ENCODE results near the gene MRC1. TPM values are rescaled to one million over a fixed set of nuclear protein-coding genes. Genes with fewer than 3 reads are reported as not detected.

The MRC1 gene
- total and polyA plus RNA-seq, 4 donors: 4.0 to 73.9 (median 43.8) TPM

GRCh38 chr10:17805921-17806577 lies 3.1 kb upstream of the MRC1 start:
- no peak overlapping the region for H3K27ac ChIP-seq (ENCODE audit: low read depth in 1 of 2, low read length in 2 of 2)
- ATAC-seq (ENCODE audit: low FRiP score): no peak
- WGBS, 2 donors: 56 to 62% methylated on average over 6 to 7 of the region's 7 CpGs
- no peak for DNase-seq
- H3K4me1 ChIP-seq (ENCODE audit: control insufficient read depth in 1 of 2, insufficient read depth in 2 of 2, low read length in 2 of 2): no peaks in the 10 kb centered on the region
- no peaks in the 10 kb centered on the region for H3K9me3 ChIP-seq (ENCODE audit: control insufficient read depth, low read length)
- no peaks in the 10 kb centered on the region for H3K36me3 ChIP-seq (ENCODE audit: control insufficient read depth in 1 of 2, insufficient read depth in 2 of 2, low read length in 1 of 2)
- intact Hi-C loops (cut with DNase I): no loop called here
- H3K4me3 ChIP-seq (ENCODE audit: low read length in 2 of 2): no peak overlapping the region
- H3K27me3 ChIP-seq (ENCODE audit: control insufficient read depth in 1 of 2, insufficient read depth in 2 of 2, low read length in 1 of 2): no peaks in the 10 kb centered on the region

- Histone ChIP-seq H3K9me3 (ENCODE audit: control insufficient read depth, low read length) (no peaks in the 10 kb centered on the region), H3K4me1 (ENCODE audit: control insufficient read depth in 1 of 2, insufficient read depth in 2 of 2, low read length in 2 of 2) (no peaks in the 10 kb centered on the region), H3K27ac (ENCODE audit: low read depth in 1 of 2, low read length in 2 of 2) (no peak overlapping the region), H3K36me3 (ENCODE audit: control insufficient read depth in 1 of 2, insufficient read depth in 2 of 2, low read length in 1 of 2) (no peaks in the 10 kb centered on the region), H3K4me3 (ENCODE audit: low read length in 2 of 2) (no peak overlapping the region), H3K27me3 (ENCODE audit: control insufficient read depth in 1 of 2, insufficient read depth in 2 of 2, low read length in 1 of 2) (no peaks in the 10 kb centered on the region)
- ATAC-seq (ENCODE audit: low FRiP score) (no peak), DNase-seq (no peak)
- intact Hi-C loops (cut with DNase I): no loop called here
- WGBS, 2 donors: 70 to 74% methylated on average over 4 of the region's 4 CpGs
Measured at GRCh38 chr10:17811146-17811865, 2.2 kb downstream of the MRC1 start.

- intact Hi-C loops (cut with DNase I): no loop called here
- ATAC-seq (ENCODE audit: low FRiP score): no peak
- WGBS, 2 donors: 30 to 33% methylated on average over 5 of the region's 5 CpGs
Measured at GRCh38 chr10:17814973-17815372, 5.8 kb downstream of the MRC1 start.

GRCh38 chr10:17816199-17816598 lies 7.1 kb downstream of the MRC1 start:
- intact Hi-C loops (cut with DNase I): no loop called here
- ATAC-seq (ENCODE audit: low FRiP score) (peak; percentile 28), DNase-seq (no peak)
- no peaks in the 10 kb centered on the region for H3K27me3 ChIP-seq (ENCODE audit: control insufficient read depth in 1 of 2, insufficient read depth in 2 of 2, low read length in 1 of 2)
- H3K9me3 ChIP-seq (ENCODE audit: control insufficient read depth, low read length): no peaks in the 10 kb centered on the region
- no peaks in the 10 kb centered on the region for H3K36me3 ChIP-seq (ENCODE audit: control insufficient read depth in 1 of 2, insufficient read depth in 2 of 2, low read length in 1 of 2)
- H3K27ac ChIP-seq (ENCODE audit: low read depth in 1 of 2, low read length in 2 of 2): no peak overlapping the region
- WGBS, 2 donors: 77 to 80% methylated on average over 7 of the region's 7 CpGs
- H3K4me1 ChIP-seq (ENCODE audit: control insufficient read depth in 1 of 2, insufficient read depth in 2 of 2, low read length in 2 of 2): no peaks in the 10 kb centered on the region
- no peak overlapping the region for H3K4me3 ChIP-seq (ENCODE audit: low read length in 2 of 2)

More at GRCh38 chr10:17814973-17815372, 5.8 kb downstream of the MRC1 start:
- H3K36me3 ChIP-seq (ENCODE audit: control insufficient read depth in 1 of 2, insufficient read depth in 2 of 2, low read length in 1 of 2): no peaks in the 10 kb centered on the region
- H3K4me1 ChIP-seq (ENCODE audit: control insufficient read depth in 1 of 2, insufficient read depth in 2 of 2, low read length in 2 of 2): no peaks in the 10 kb centered on the region
- no peak overlapping the region for H3K4me3 ChIP-seq (ENCODE audit: low read length in 2 of 2)
- H3K9me3 ChIP-seq (ENCODE audit: control insufficient read depth, low read length): no peaks in the 10 kb centered on the region
- no peak for DNase-seq
- H3K27ac ChIP-seq (ENCODE audit: low read depth in 1 of 2, low read length in 2 of 2): no peak overlapping the region
- H3K27me3 ChIP-seq (ENCODE audit: control insufficient read depth in 1 of 2, insufficient read depth in 2 of 2, low read length in 1 of 2): no peaks in the 10 kb centered on the region

- Histone ChIP-seq H3K36me3 (ENCODE audit: control insufficient read depth in 1 of 2, insufficient read depth in 2 of 2, low read length in 1 of 2) (no peaks in the 10 kb centered on the region), H3K4me3 (ENCODE audit: low read length in 2 of 2) (no peak overlapping the region), H3K27ac (ENCODE audit: low read depth in 1 of 2, low read length in 2 of 2) (no peak overlapping the region), H3K9me3 (ENCODE audit: control insufficient read depth, low read length) (no peaks in the 10 kb centered on the region), H3K27me3 (ENCODE audit: control insufficient read depth in 1 of 2, insufficient read depth in 2 of 2, low read length in 1 of 2) (no peaks in the 10 kb centered on the region), H3K4me1 (ENCODE audit: control insufficient read depth in 1 of 2, insufficient read depth in 2 of 2, low read length in 2 of 2) (no peaks in the 10 kb centered on the region)
- 59 to 70% methylated on average over 1 of the region's 1 CpG for WGBS, 2 donors
- intact Hi-C loops (cut with DNase I): no loop called here
- ATAC-seq (ENCODE audit: low FRiP score) (no peak), DNase-seq (no peak)
Measured at GRCh38 chr10:17817316-17817715, 8.2 kb downstream of the MRC1 start.

GRCh38 chr10:17817790-17818189 lies 8.6 kb downstream of the MRC1 start:
- Histone ChIP-seq H3K27ac (ENCODE audit: low read depth in 1 of 2, low read length in 2 of 2) (no peak overlapping the region), H3K36me3 (ENCODE audit: control insufficient read depth in 1 of 2, insufficient read depth in 2 of 2, low read length in 1 of 2) (no peaks in the 10 kb centered on the region), H3K4me1 (ENCODE audit: control insufficient read depth in 1 of 2, insufficient read depth in 2 of 2, low read length in 2 of 2) (no peaks in the 10 kb centered on the region), H3K27me3 (ENCODE audit: control insufficient read depth in 1 of 2, insufficient read depth in 2 of 2, low read length in 1 of 2) (no peaks in the 10 kb centered on the region), H3K4me3 (ENCODE audit: low read length in 2 of 2) (no peak overlapping the region), H3K9me3 (ENCODE audit: control insufficient read depth, low read length) (no peaks in the 10 kb centered on the region)
- 59 to 68% methylated on average over 3 of the region's 3 CpGs for WGBS, 2 donors
- no peak for DNase-seq
- no peak for ATAC-seq (ENCODE audit: low FRiP score)
- intact Hi-C loops (cut with DNase I): no loop called here

- no peak for ATAC-seq (ENCODE audit: low FRiP score)
- Histone ChIP-seq H3K9me3 (ENCODE audit: control insufficient read depth, low read length) (no peaks in the 10 kb centered on the region), H3K4me3 (ENCODE audit: low read length in 2 of 2) (no peak overlapping the region), H3K36me3 (ENCODE audit: control insufficient read depth in 1 of 2, insufficient read depth in 2 of 2, low read length in 1 of 2) (no peaks in the 10 kb centered on the region), H3K27me3 (ENCODE audit: control insufficient read depth in 1 of 2, insufficient read depth in 2 of 2, low read length in 1 of 2) (no peaks in the 10 kb centered on the region), H3K4me1 (ENCODE audit: control insufficient read depth in 1 of 2, insufficient read depth in 2 of 2, low read length in 2 of 2) (no peaks in the 10 kb centered on the region), H3K27ac (ENCODE audit: low read depth in 1 of 2, low read length in 2 of 2) (no peak overlapping the region)
- no peak for DNase-seq
- 76 to 80% methylated on average over 7 of the region's 7 CpGs for WGBS, 2 donors
- intact Hi-C loops (cut with DNase I): no loop called here
Measured at GRCh38 chr10:17819836-17820235, 10.7 kb downstream of the MRC1 start.

- ATAC-seq (ENCODE audit: low FRiP score): no peak
- H3K27ac ChIP-seq (ENCODE audit: low read depth in 1 of 2, low read length in 2 of 2): no peak overlapping the region
- no peaks in the 10 kb centered on the region for H3K36me3 ChIP-seq (ENCODE audit: control insufficient read depth in 1 of 2, insufficient read depth in 2 of 2, low read length in 1 of 2)
- 72 to 83% methylated on average over 3 of the region's 3 CpGs for WGBS, 2 donors
- no peaks in the 10 kb centered on the region for H3K27me3 ChIP-seq (ENCODE audit: control insufficient read depth in 1 of 2, insufficient read depth in 2 of 2, low read length in 1 of 2)
- intact Hi-C loops (cut with DNase I): no loop called here
- H3K9me3 ChIP-seq (ENCODE audit: control insufficient read depth, low read length): no peaks in the 10 kb centered on the region
- H3K4me1 ChIP-seq (ENCODE audit: control insufficient read depth in 1 of 2, insufficient read depth in 2 of 2, low read length in 2 of 2): no peaks in the 10 kb centered on the region
- H3K4me3 ChIP-seq (ENCODE audit: low read length in 2 of 2): no peak overlapping the region
- no peak for DNase-seq
Measured at GRCh38 chr10:17820943-17821342, 11.8 kb downstream of the MRC1 start.

- intact Hi-C loops (cut with DNase I): no loop called here
- Histone ChIP-seq H3K36me3 (ENCODE audit: control insufficient read depth in 1 of 2, insufficient read depth in 2 of 2, low read length in 1 of 2) (no peaks in the 10 kb centered on the region), H3K27me3 (ENCODE audit: control insufficient read depth in 1 of 2, insufficient read depth in 2 of 2, low read length in 1 of 2) (no peaks in the 10 kb centered on the region), H3K4me3 (ENCODE audit: low read length in 2 of 2) (no peak overlapping the region), H3K4me1 (ENCODE audit: control insufficient read depth in 1 of 2, insufficient read depth in 2 of 2, low read length in 2 of 2) (no peaks in the 10 kb centered on the region), H3K9me3 (ENCODE audit: control insufficient read depth, low read length) (no peaks in the 10 kb centered on the region), H3K27ac (ENCODE audit: low read depth in 1 of 2, low read length in 2 of 2) (no peak overlapping the region)
- DNase-seq (no peak), ATAC-seq (ENCODE audit: low FRiP score) (no peak)
- 63 to 65% methylated on average over 1 of the region's 1 CpG for WGBS, 2 donors
Measured at GRCh38 chr10:17821893-17822292, 12.7 kb downstream of the MRC1 start.
